Prostate gland (tissue), 2 donors: Measurements from ENCODE around the gene RHOT1. TPM values are rescaled to one million over a fixed set of nuclear protein-coding genes. Genes with fewer than 3 reads are reported as not detected.
A peak's percentile ranks its signal among the peaks of the same experiment; 100 is the strongest.

ENCODE experiments used
- DNase-seq: peaks from one replicate; pipeline ENCODE4 v3.0.0-alpha.2; 2019; ENCODE audit warnings: low spot score
- H3K27ac ChIP-seq, 2 donors: fragments of 200-600 bp; sonication (generic); 2 replicates each; pipeline ENCODE4 v1.5.1; 2017 to 2019
- H3K27me3 ChIP-seq: fragments of 200-600 bp; sonication (generic); replicated peaks from 2 replicates; pipeline ENCODE4 v1.5.1; 2019; ENCODE audit not compliant: insufficient read depth
- H3K36me3 ChIP-seq, 2 donors: fragments of 200-600 bp; sonication (generic); 1 replicate in 1 of 2; 2 replicates in 1 of 2; pipeline versions ENCODE4 v1.5.1 to v1.8.1; 2017 to 2019
- H3K4me1 ChIP-seq: fragments of 200-600 bp; sonication (generic); replicated peaks from 2 replicates; pipeline ENCODE4 v1.5.1; 2019
- H3K4me3 ChIP-seq, 2 donors: fragments of 200-600 bp; sonication (generic); 2 replicates each; pipeline ENCODE4 v1.5.1; 2017 to 2019
- H3K9me3 ChIP-seq: fragments of 200-600 bp; sonication (generic); 2 replicates; pipeline ENCODE4 v1.5.1; 2017
- CTCF ChIP-seq, 4 experiments: fragments of 200-600 bp in 2 of 4; fragments of 450-650 bp in 2 of 4; sonication (generic) in 2 of 4; IDR thresholded peaks; 1 replicate in 3 of 4; 2 replicates in 1 of 4; pipeline ENCODE4 v1.5.1; 2016 to 2019; ENCODE audit warnings: antibody characterized with exemption in 4 of 4, mild to moderate bottlenecking in 2 of 4, moderate library complexity in 2 of 4
- POLR2A ChIP-seq: fragments of 450-650 bp; IDR thresholded peaks from one replicate; pipeline ENCODE4 v1.6.1; 2016; ENCODE audit warnings: antibody characterized with exemption, mild to moderate bottlenecking
- POLR2AphosphoS5 ChIP-seq: sonication (generic); formaldehyde crosslinking; IDR thresholded peaks from one replicate; pipeline ENCODE4 v1.6.1; 2017; ENCODE audit warnings: antibody characterized with exemption
- WGBS: methylation state at CpG from one replicate; pipeline ENCODE4 v1.1.5; 2018; 5-methylcytosine and 5-hydroxymethylcytosine counted together
- intact Hi-C: fragments of 100-400 bp; cut with DNase I; formaldehyde crosslinking; loops from one replicate; pipeline ENCODE4 v1.14.2; 2022
- total RNA-seq, 2 donors: library from RNA; depleted of rRNA; stranded (reverse); fragments of >200 nt; gene quantifications; one replicate each; pipeline ENCODE4 v1.1.0, GENCODE V29; 2016

Gene RHOT1
- total RNA-seq, 2 donors from 2014 or later: 31.7 to 60.8 TPM

DNA sequence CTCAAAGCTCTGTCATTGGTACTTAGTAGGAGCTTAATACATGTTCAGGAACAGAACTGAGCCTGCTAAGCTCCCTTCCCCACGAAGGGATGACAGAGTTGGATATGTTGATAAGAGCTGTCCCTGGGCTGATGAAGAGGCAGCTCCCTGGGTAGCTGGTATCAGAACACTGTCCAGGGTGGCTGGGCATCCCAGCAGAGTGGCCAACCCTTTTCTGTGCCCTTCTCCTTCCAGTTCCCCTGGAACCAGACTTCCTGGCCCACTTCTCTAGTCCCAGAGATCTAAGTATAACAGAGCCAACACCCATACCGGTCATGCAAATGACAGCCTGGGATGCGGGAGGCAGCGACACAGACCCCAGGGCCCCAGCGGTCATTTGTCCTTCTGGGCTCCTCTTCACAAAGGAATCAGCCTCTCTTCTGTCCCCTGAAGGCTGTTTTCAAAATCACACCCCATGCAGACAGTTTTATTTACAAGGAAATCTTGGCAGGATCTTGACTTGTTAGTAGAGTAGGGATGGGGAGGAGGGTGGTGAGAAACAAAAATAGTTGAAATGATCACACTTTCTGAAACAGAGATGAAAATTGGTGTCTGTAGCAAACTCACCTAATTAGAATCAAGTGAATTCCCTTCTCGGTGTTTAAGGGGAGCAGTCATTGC is 122.0 kb downstream of the RHOT1 start:
- no peaks in the 10 kb centered on the region for H3K36me3 ChIP-seq
- no peak overlapping the region for H3K4me3 ChIP-seq
- H3K4me1 ChIP-seq: peaks cover 6% of the 10 kb centered on the region
- no peak for DNase-seq
- H3K9me3 ChIP-seq: no peaks in the 10 kb centered on the region
- TF ChIP-seq POLR2A (no peak), POLR2AphosphoS5 (no peak), CTCF (IDR thresholded peaks at IDR 0.05) (no peak)
- 76% methylated on average over 6 of the region's 6 CpGs for WGBS
- H3K27ac ChIP-seq: no peak overlapping the region
- intact Hi-C loops: no loop called here
- H3K27me3 ChIP-seq: no peaks in the 10 kb centered on the region

DNA sequence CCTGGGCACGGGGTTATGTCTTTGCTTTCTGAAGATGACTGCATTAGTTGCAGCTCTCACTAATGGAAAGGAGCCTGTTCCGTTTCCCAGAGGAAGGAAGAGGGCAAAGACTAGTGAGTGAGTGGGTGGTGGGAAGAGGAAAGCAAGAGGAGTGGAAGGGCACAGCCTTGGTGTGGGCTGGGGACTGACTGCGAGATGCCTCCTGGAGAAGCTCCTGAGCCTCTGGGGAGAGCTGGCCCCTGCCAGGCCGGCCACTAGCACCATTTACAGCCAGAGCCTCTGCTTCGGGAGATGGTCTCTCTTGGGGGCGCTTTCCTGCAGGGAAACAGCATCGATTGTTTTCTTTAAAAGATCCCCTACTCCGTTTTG is 122.5 kb downstream of the RHOT1 start:
- H3K27me3 ChIP-seq: no peaks in the 10 kb centered on the region
- H3K36me3 ChIP-seq: no peaks in the 10 kb centered on the region
- H3K4me3 ChIP-seq: no peak overlapping the region
- H3K4me1 ChIP-seq: peaks cover 6% of the 10 kb centered on the region
- peak overlapping the region in 1 of 2 donors; percentile 49 for H3K27ac ChIP-seq
- intact Hi-C loops: no loop called here
- DNase-seq: no peak
- TF ChIP-seq POLR2A (no peak), POLR2AphosphoS5 (no peak), CTCF (IDR thresholded peaks at IDR 0.05) (no peak)
- H3K9me3 ChIP-seq: no peaks in the 10 kb centered on the region
- WGBS: 64% methylated on average over 8 of the region's 8 CpGs

GRCh38 chr17:32265192-32265923 is 123.1 kb downstream of the RHOT1 start, which contains the start of gene RHBDL3:
Gene RHBDL3 (plus strand): TSS chr17:32265832. CDS start chr17:32266190, 358 bp downstream.
- Histone ChIP-seq H3K27ac (peak within 1 kb of the TSS in 1 of 2 donors; percentile 49), H3K36me3 (no peaks in the 10 kb centered on the region), H3K4me1 (peaks cover 6% of the 10 kb centered on the region), H3K27me3 (no peaks in the 10 kb centered on the region), H3K4me3 (peak within 1 kb of the TSS; percentile 40 to 61), H3K9me3 (no peaks in the 10 kb centered on the region)
- 20% methylated on average over 18 of the region's 68 CpGs for WGBS
- no peak for TF ChIP-seq POLR2A
- TF ChIP-seq CTCF (IDR thresholded peaks at IDR 0.05): no peak
- no peak for TF ChIP-seq POLR2AphosphoS5
- DNase-seq: no peak
- intact Hi-C loops: no loop called here

DNA sequence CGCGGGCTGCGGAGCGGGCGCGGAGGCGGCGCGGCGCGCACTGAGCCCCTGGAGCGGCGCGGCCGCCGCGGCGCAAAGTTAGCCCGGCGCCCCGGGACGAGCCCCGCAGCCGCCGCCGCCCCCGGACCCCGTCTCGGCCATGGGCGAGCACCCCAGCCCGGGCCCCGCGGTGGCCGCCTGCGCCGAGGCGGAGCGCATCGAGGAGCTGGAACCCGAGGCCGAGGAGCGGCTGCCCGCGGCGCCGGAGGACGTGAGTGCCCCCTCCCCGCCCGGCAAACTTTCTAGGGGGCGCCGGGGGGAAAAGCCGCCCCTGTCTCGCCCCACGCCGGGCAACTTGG is 123.7 kb downstream of the RHOT1 start:
- H3K27ac ChIP-seq: no peak overlapping the region
- 0% methylated on average over 28 of the region's 55 CpGs for WGBS
- no peaks in the 10 kb centered on the region for H3K9me3 ChIP-seq
- DNase-seq: no peak
- H3K4me1 ChIP-seq: peaks cover 6% of the 10 kb centered on the region
- intact Hi-C loops: no loop called here
- H3K36me3 ChIP-seq: no peaks in the 10 kb centered on the region
- no peak for TF ChIP-seq POLR2A
- TF ChIP-seq POLR2AphosphoS5: no peak
- no peak for TF ChIP-seq CTCF (IDR thresholded peaks at IDR 0.05)
- H3K4me3 ChIP-seq: peak overlapping the region; percentile 40 to 61
- H3K27me3 ChIP-seq: no peaks in the 10 kb centered on the region
